ENCODE data around the gene RFESD.
A peak's percentile ranks its signal among the peaks of the same experiment; 100 is the strongest.

RFESD gene

DNA sequence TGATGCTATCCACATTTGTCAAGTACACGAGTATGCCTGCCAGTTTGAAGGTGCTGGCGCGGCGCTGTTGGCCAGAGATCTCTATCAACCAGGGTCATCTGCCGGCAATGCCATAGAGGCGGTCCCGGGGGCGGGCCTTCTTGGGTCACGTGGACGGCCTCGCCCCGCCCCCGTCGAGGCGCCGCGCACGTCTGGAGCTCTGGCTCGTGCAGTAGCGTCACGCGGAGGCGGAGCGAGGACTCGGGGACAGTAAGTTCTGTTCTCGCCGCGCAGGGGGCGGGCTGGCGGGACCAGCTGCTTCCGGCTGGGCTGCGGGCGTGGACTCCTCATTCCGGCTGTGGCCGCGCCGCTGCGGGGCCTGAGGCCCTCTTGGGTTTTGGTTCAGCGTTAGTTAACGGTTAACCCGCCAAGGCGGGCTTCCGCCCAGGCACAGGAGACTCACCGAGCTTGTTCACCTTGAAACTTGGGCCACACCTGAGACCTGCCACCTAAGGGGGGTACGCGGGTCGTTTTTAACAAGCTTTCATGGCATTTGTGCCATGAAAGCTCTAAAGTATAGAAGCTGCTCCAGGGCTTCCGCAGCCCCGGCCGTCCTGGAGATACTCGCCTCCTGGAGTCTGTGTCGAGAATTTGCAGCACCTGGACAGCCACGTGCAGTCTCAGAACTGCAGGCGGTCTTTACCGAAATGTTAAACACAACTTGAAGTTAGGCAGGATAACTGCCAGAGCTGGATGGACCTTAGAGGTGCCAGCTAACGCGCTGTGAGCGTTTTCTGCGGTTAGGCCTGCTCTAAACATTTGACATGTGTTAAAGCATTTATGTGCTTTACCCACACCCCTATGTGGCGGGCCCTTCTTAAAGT, at the start of gene RFESD:
TSS of gene RFESD (plus strand) at position 209 of the 863 bp plus-strand sequence. CDS start 5,495 bp downstream, outside the sequence.
- peak; percentile 85 for DNase-seq

- DNase-seq: no peak
These were observed 47.3 kb upstream of the RFESD start for GRCh38 chr5:95599252-95599651.

DNA sequence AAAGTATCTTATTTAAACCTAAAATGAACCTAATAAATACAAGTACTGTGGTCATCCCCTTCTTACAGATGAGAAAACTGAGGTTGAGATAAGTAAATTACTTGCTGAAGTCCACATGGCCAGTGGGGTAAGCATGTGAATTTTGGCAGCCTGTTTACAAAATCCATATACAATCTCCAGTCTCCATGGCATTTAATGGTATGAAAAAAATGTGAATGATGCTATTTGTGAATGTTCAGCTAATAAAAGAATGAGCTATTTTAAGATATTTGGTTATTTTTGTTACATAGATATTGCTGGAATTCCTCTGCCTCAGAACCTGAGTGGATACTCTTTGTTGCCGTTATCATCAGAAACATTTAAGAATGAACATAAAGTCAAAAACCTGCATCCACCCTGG, 46.0 kb upstream of the RFESD start:
- no peak for DNase-seq

GRCh38 chr5:95605786-95606185, 40.8 kb upstream of the RFESD start:
- no peak for DNase-seq

DNA sequence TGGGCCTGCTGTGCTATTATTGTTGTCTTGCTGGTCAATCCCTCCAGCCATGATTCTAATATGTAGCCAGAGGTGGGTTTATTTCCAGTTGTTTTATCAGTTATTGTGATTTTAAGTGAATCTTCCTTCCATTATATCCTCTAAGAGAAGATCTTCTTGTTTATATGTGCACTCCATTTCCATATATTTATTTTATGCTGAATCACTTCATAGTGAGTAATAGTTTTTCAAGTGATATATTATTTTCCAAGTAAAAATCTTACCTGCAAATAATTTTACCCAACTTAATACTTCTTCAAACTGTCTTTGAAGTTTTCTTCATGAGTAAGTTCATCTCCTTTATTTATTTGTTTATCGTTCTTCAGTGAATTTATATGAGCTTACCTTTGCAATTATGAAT, 40.2 kb upstream of the RFESD start:
- DNase-seq: no peak

GRCh38 chr5:95609711-95610110, 36.9 kb upstream of the RFESD start:
- DNase-seq: no peak

- no peak for DNase-seq
These were observed 36.0 kb upstream of the RFESD start for GRCh38 chr5:95610546-95610945.

- no peak for DNase-seq
These were observed 35.2 kb upstream of the RFESD start for GRCh38 chr5:95611396-95611795.

DNA sequence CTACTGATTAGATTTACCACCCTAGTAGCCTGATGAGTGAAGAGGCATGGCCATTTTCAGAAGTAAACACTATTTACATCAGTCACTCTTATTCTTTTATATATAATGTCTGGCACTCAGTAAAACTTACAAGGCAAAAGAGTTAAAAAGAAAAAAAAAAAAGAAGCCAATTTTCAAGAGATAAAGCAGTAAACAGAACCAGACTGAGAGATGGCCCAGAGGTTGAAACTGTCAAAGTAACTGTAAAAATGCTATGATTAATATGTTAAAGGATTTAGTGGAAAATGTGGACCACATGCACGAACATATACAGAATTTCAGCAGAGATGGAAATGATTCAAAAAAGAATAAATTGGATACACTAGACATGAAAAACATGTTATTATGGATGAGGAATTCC, 33.1 kb upstream of the RFESD start:
- DNase-seq: no peak

GRCh38 chr5:95615164-95615467, 31.5 kb upstream of the RFESD start:
- DNase-seq: no peak

DNA sequence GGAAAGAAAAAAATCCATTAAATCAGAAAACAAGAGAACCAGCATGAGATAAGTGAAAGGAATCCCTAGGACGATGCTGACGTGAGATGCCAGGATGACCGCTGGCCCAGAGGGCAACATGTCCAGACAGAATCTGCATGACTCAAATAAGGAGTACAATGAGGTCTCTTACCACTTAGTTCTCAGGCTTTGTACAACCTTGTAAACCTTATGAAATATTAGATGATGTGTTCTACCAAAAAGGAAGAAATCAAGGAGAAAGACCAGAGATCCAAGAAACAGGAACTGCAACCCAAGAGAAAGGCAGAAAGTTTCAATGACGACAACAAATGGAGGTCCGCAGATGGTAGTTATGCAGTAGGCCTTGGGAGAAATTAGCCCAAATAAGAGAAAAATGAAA, 29.5 kb upstream of the RFESD start:
- no peak for DNase-seq

GRCh38 chr5:95619096-95619495, 27.5 kb upstream of the RFESD start:
- DNase-seq: no peak

DNA sequence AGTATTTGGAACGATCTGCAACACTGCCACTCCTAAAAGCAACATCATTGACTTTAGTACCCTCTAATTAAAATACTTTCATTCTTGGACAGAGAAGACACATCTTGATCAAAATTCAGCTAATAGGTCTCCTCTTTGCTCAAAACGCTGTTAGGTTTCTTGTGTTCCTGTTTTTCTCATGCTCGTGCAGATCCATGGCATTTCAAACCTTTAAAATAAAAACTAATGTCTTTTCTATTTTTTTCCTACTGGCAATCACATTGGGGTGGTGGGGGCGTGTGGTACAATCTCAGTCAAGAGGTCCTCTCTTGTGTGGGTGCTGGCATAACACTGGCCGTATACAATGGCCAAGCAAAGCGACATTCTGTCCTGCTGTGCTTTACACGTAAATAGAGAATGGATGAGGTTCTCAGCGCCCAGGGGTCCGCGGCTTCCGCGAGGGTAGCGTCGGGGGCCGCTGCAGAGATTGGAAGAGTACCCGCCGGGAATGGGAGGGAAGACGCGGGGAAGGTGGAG, 27.0 kb upstream of the RFESD start:
- no peak for DNase-seq

GRCh38 chr5:95620030-95620869, 26.3 kb upstream of the RFESD start, which contains the start of gene GPR150:
Gene GPR150, plus strand, starts transcription at chr5:95620087. Its CDS starts 189 bp downstream, at chr5:95620276.
- DNase-seq: peak; percentile 19

GRCh38 chr5:95620870-95621838, 25.4 kb upstream of the RFESD start:
- no peak for DNase-seq

- no peak for DNase-seq
These were observed 24.5 kb upstream of the RFESD start for GRCh38 chr5:95621839-95622629.

DNA sequence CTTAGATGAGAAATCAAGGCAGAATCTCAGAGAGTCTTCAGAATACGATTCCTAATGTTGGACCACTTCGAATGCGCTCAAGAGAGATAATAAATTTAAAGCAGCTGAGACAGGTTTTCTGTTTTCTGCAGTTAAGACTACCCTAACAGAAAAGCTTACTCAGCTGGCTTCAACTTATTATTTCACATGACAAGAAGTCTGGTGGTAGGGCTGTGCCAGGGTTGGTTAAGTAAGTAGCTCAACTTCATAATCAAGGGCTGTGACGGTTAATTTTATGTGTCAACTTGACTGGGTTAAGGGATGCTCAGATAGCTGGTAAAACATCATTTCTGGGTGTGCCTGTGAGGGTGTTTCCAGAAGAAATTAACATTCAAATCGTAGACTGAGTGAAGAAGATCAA, 22.9 kb upstream of the RFESD start:
- no peak for DNase-seq

- no peak for DNase-seq
These were observed 22.2 kb upstream of the RFESD start for GRCh38 chr5:95624368-95624767.

- no peak for DNase-seq
These were observed 19.9 kb upstream of the RFESD start for GRCh38 chr5:95626701-95627100.

DNA sequence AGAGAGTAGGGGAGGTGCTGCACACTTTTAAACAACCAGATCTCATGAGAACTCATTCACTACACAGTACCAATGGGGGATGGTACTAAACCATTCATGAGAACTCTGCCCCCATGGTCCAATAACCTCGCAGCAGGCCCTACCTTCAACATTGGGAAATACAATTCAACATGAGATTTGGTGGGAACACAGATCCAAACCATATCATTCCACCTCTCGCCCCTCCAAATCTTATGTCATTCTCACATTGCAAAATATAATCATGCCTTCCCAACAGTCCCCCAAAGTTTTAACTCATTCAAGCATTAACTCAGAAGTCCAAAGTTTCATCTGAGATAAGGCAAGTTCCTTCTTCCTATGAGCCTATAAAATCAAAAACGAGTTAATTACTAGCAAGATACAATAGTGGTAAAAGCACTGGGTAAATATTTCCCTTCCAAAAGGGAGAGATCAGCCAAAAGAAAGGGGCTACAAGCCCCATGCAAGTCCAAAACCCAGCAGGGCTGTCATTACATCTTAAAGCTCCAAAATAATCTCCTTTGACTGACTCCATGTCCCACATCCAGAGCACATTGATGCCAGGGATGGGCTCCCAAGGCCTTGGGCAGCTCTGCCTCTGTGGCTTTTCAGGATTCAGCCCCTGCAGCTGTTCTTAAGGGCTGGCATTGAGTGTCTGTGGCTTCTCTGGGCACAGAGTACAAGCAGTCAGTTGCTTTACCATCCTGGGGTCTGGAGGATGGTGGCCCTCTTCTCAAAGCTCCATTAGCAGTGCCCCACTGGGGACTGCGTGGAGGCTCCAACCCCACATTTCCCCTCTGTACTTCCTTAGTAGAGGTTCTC, 18.4 kb upstream of the RFESD start:
- no peak for DNase-seq

DNA sequence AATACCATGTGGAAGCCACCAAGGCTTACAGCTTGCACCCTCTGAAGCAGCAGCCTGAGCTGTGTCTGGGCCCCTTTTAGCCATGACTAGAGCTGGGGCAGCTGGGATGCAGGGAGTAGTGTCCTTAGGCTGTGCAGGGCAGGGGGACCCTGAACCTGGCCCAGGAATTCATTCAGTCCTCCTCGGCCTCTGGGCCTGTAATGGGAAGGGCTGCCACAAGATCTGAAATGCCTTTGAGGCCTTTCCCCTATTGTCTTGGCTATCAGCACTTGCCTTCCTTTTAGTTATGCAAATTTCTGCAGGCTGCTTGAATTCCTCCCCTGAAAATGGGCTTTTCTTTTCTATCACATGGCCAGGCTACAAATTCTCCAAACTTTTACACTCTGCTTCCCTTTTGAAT, 17.6 kb upstream of the RFESD start:
- no peak for DNase-seq
